Stimulated activated memory B cell treated with anti-CD40 and anti-IgM and Interleukin-4, amounts not matched to agents 10 μg/mL and 1 μg/mL and 100 μg/mL, for 72 hours (primary cell): ENCODE data around the gene AGBL5.
"Not testable (repeated sequence)": the region's sequence is repeated elsewhere in the genome, so short reads cannot be mapped to it uniquely, and the experiment has no call there.

Source experiments
- ATAC-seq: fragments of 150-1000 bp; cut with Tn5 transposase; 2 replicates; pipeline ENCODE4 v1.10.0; 2021
- H3K27ac Mint-ChIP-seq: one replicate; pipeline ENCODE4 v1.8.0; 2022; ENCODE audit warnings: mild to moderate bottlenecking, mixed read lengths
- H3K27me3 Mint-ChIP-seq: one replicate; pipeline ENCODE4 v1.8.0; 2022; ENCODE audit warnings: mixed read lengths
- H3K36me3 Mint-ChIP-seq: one replicate; pipeline ENCODE4 v1.8.0; 2022; ENCODE audit warnings: mixed read lengths
- H3K4me1 Mint-ChIP-seq: one replicate; pipeline ENCODE4 v1.8.0; 2022; ENCODE audit warnings: mixed read lengths
- H3K4me3 Mint-ChIP-seq: one replicate; pipeline ENCODE4 v1.8.0; 2022; ENCODE audit warnings: mild to moderate bottlenecking, moderate library complexity, mixed read lengths
- H3K9me3 Mint-ChIP-seq: one replicate; pipeline ENCODE4 v1.8.0; 2022; ENCODE audit warnings: mixed read lengths

AGBL5 gene

GRCh38 chr2:27058210-27058609, 6.7 kb downstream of the AGBL5 start:
- H3K4me3 Mint-ChIP-seq: no peak overlapping the region
- peaks cover 37% of the 10 kb centered on the region for H3K36me3 Mint-ChIP-seq
- H3K27me3 Mint-ChIP-seq: no peaks in the 10 kb centered on the region
- H3K4me1 Mint-ChIP-seq: no peaks in the 10 kb centered on the region
- no peaks in the 10 kb centered on the region for H3K9me3 Mint-ChIP-seq
- ATAC-seq: no peak
- H3K27ac Mint-ChIP-seq: no peak overlapping the region

- no peak for ATAC-seq
- Mint-ChIP-seq H3K27me3 (no peaks in the 10 kb centered on the region), H3K9me3 (no peaks in the 10 kb centered on the region), H3K4me1 (no peaks in the 10 kb centered on the region), H3K4me3 (no peak overlapping the region), H3K36me3 (peaks cover 40% of the 10 kb centered on the region), H3K27ac (no peak overlapping the region)
These were observed 7.8 kb downstream of the AGBL5 start for GRCh38 chr2:27059141-27059820.

GRCh38 chr2:27060323-27060722, 8.9 kb downstream of the AGBL5 start:
- Mint-ChIP-seq H3K4me3 (no peak overlapping the region), H3K4me1 (peaks cover 1% of the 10 kb centered on the region), H3K27ac (no peak overlapping the region), H3K27me3 (no peaks in the 10 kb centered on the region), H3K9me3 (no peaks in the 10 kb centered on the region), H3K36me3 (peaks cover 38% of the 10 kb centered on the region)
- no peak for ATAC-seq

GRCh38 chr2:27065128-27065527, 13.7 kb downstream of the AGBL5 start:
- H3K4me1 Mint-ChIP-seq: peaks cover 36% of the 10 kb centered on the region
- ATAC-seq: no peak
- H3K27me3 Mint-ChIP-seq: no peaks in the 10 kb centered on the region
- no peak overlapping the region for H3K27ac Mint-ChIP-seq
- no peak overlapping the region for H3K4me3 Mint-ChIP-seq
- no peaks in the 10 kb centered on the region for H3K9me3 Mint-ChIP-seq
- H3K36me3 Mint-ChIP-seq: peaks cover 58% of the 10 kb centered on the region

GRCh38 chr2:27067385-27067784, 15.9 kb downstream of the AGBL5 start:
- Mint-ChIP-seq H3K4me1 (peaks cover 51% of the 10 kb centered on the region), H3K27ac (no peak overlapping the region), H3K36me3 (peaks cover 57% of the 10 kb centered on the region), H3K27me3 (no peaks in the 10 kb centered on the region), H3K4me3 (no peak overlapping the region), H3K9me3 (no peaks in the 10 kb centered on the region)
- no peak for ATAC-seq

GRCh38 chr2:27069436-27069835, 18.0 kb downstream of the AGBL5 start:
- Mint-ChIP-seq H3K4me3 (no peak overlapping the region), H3K4me1 (peaks cover 59% of the 10 kb centered on the region), H3K27me3 (no peaks in the 10 kb centered on the region), H3K27ac (peak overlapping the region; percentile 81), H3K9me3 (no peaks in the 10 kb centered on the region), H3K36me3 (peaks cover 41% of the 10 kb centered on the region)
- no peak for ATAC-seq

- H3K9me3 Mint-ChIP-seq: no peaks in the 10 kb centered on the region
- H3K36me3 Mint-ChIP-seq: peaks cover 38% of the 10 kb centered on the region
- peak overlapping the region; percentile 81 for H3K27ac Mint-ChIP-seq
- H3K27me3 Mint-ChIP-seq: no peaks in the 10 kb centered on the region
- peaks cover 65% of the 10 kb centered on the region for H3K4me1 Mint-ChIP-seq
- ATAC-seq: no peak
- H3K4me3 Mint-ChIP-seq: peak overlapping the region; percentile 89
These were observed 18.6 kb downstream of the AGBL5 start for GRCh38 chr2:27069961-27070618.

GRCh38 chr2:27070653-27071276, 19.3 kb downstream of the AGBL5 start:
- ATAC-seq: no peak
- Mint-ChIP-seq H3K9me3 (no peaks in the 10 kb centered on the region), H3K4me1 (peaks cover 65% of the 10 kb centered on the region), H3K27me3 (no peaks in the 10 kb centered on the region), H3K36me3 (peaks cover 31% of the 10 kb centered on the region), H3K27ac (peak overlapping the region; percentile 81), H3K4me3 (peak overlapping the region; percentile 89)

GRCh38 chr2:27071277-27071989, 20.0 kb downstream of the AGBL5 start, which contains the start of gene OST4:
OST4 (minus strand) TSS chr2:27071654.
- H3K9me3 Mint-ChIP-seq: peaks cover 2% of the 10 kb centered on the region
- H3K27me3 Mint-ChIP-seq: no peaks in the 10 kb centered on the region
- peaks cover 24% of the 10 kb centered on the region for H3K36me3 Mint-ChIP-seq
- peak within 1 kb of the TSS; percentile 89 for H3K4me3 Mint-ChIP-seq
- H3K4me1 Mint-ChIP-seq: peaks cover 65% of the 10 kb centered on the region
- peak; percentile 98 for ATAC-seq
- H3K27ac Mint-ChIP-seq: peak within 1 kb of the TSS; percentile 81

- Mint-ChIP-seq H3K4me3 (peak overlapping the region; percentile 89), H3K27me3 (no peaks in the 10 kb centered on the region), H3K27ac (peak overlapping the region; percentile 81), H3K4me1 (peaks cover 68% of the 10 kb centered on the region), H3K9me3 (peaks cover 2% of the 10 kb centered on the region), H3K36me3 (peaks cover 23% of the 10 kb centered on the region)
- ATAC-seq: no peak
These were observed 20.7 kb downstream of the AGBL5 start for GRCh38 chr2:27071990-27072830.

GRCh38 chr2:27072920-27073319, 21.5 kb downstream of the AGBL5 start:
- no peak for ATAC-seq
- Mint-ChIP-seq H3K4me1 (peaks cover 75% of the 10 kb centered on the region), H3K4me3 (peak overlapping the region; percentile 89), H3K27ac (peak overlapping the region; percentile 44), H3K36me3 (peaks cover 23% of the 10 kb centered on the region), H3K27me3 (no peaks in the 10 kb centered on the region), H3K9me3 (peaks cover 2% of the 10 kb centered on the region)

- no peak for ATAC-seq
- peak overlapping the region; percentile 44 for H3K27ac Mint-ChIP-seq
- H3K4me1 Mint-ChIP-seq: peaks cover 69% of the 10 kb centered on the region
- H3K4me3 Mint-ChIP-seq: no peak overlapping the region
- H3K9me3 Mint-ChIP-seq: peaks cover 2% of the 10 kb centered on the region
- H3K27me3 Mint-ChIP-seq: no peaks in the 10 kb centered on the region
- peaks cover 15% of the 10 kb centered on the region for H3K36me3 Mint-ChIP-seq
These were observed 22.3 kb downstream of the AGBL5 start for GRCh38 chr2:27073782-27074181.

- H3K27me3 Mint-ChIP-seq: no peaks in the 10 kb centered on the region
- peaks cover 59% of the 10 kb centered on the region for H3K4me1 Mint-ChIP-seq
- H3K9me3 Mint-ChIP-seq: peaks cover 2% of the 10 kb centered on the region
- H3K36me3 Mint-ChIP-seq: peaks cover 3% of the 10 kb centered on the region
- no peak for ATAC-seq
- H3K27ac Mint-ChIP-seq: peak overlapping the region; percentile 51
- peak overlapping the region; percentile 8 for H3K4me3 Mint-ChIP-seq
These were observed 23.5 kb downstream of the AGBL5 start for GRCh38 chr2:27074738-27075565.

- not testable (repeated sequence) for ATAC-seq, H3K9me3 Mint-ChIP-seq, H3K36me3 Mint-ChIP-seq, H3K27me3 Mint-ChIP-seq
- Mint-ChIP-seq H3K4me1 (peaks cover 59% of the 10 kb centered on the region), H3K4me3 (peak overlapping the region; percentile 8), H3K27ac (peak overlapping the region; percentile 51)
These were observed 24.1 kb downstream of the AGBL5 start for GRCh38 chr2:27075566-27075871.
